ENCODE measurements around the gene SMARCA1. TPM values are rescaled to one million over a fixed set of nuclear protein-coding genes. Genes with fewer than 3 reads are reported as not detected.

The SMARCA1 gene
- total RNA-seq, 1 experiment from 2014 or later: 35.6 TPM

- Histone ChIP-seq H4K20me1 (ENCODE audit: low read length) (no peaks in the 10 kb centered on the region), H3K9me2 (replicated peaks; ENCODE audit: low read length) (no peaks in the 10 kb centered on the region), H3K27ac (ENCODE audit: low read length) (no peak overlapping the region), H2AFZ (ENCODE audit: low read length) (no peak overlapping the region), H3K36me3 (ENCODE audit: low read depth, low read length) (peaks cover 20% of the 10 kb centered on the region), H3K9ac (ENCODE audit: low read length) (no peak overlapping the region), H3K79me2 (ENCODE audit: low read length) (no peaks in the 10 kb centered on the region), H3K4me1 (ENCODE audit: insufficient read depth, low read length) (peaks cover 6% of the 10 kb centered on the region), H3F3A (ENCODE audit: low read length, unreplicated experiment) (no peaks in the 10 kb centered on the region), H3K9me3 (ENCODE audit: low read length) (no peaks in the 10 kb centered on the region), H3K4me2 (ENCODE audit: low read length) (no peak overlapping the region), H3K4me3 (ENCODE audit: low read length) (no peak overlapping the region), H3K27me3 (ENCODE audit: low read length) (no peaks in the 10 kb centered on the region)
- ChIA-PET CTCF (no interaction called here), POLR2A (ENCODE audit: unreplicated experiment) (no interaction called here)
- no peak for TF ChIP-seq EZH2 (IDR thresholded peaks at IDR 0.05; ENCODE audit: low read length, unreplicated experiment)
- TF ChIP-seq CTCF (conservative IDR thresholded peaks at IDR 0.05; ENCODE audit: low read depth, low read length): no peak
- no peak for TF ChIP-seq EZH2phosphoT487 (IDR thresholded peaks at IDR 0.05; ENCODE audit: borderline replicate concordance, low read length)
- no TSS peak for BruUV-seq (replicated peaks)
- intact Hi-C loops (cut with micrococcal nuclease): no loop called here
- ATAC-seq (no peak), DNase-seq (no peak)
These were observed 34.9 kb downstream of the SMARCA1 start for GRCh38 chrX:129488359-129488758.

- ChIA-PET POLR2A (ENCODE audit: unreplicated experiment) (no interaction called here), CTCF (no interaction called here)
- DNase-seq (no peak), ATAC-seq (no peak)
- TF ChIP-seq EZH2phosphoT487 (IDR thresholded peaks at IDR 0.05; ENCODE audit: borderline replicate concordance, low read length) (no peak), CTCF (conservative IDR thresholded peaks at IDR 0.05; ENCODE audit: low read depth, low read length) (no peak), EZH2 (IDR thresholded peaks at IDR 0.05; ENCODE audit: low read length, unreplicated experiment) (no peak)
- H3K36me3 ChIP-seq (ENCODE audit: low read depth, low read length): peaks cover under 1% of the 10 kb centered on the region
- no peak overlapping the region for H2AFZ ChIP-seq (ENCODE audit: low read length)
- no peaks in the 10 kb centered on the region for H3K27me3 ChIP-seq (ENCODE audit: low read length)
- no peak overlapping the region for H3K4me3 ChIP-seq (ENCODE audit: low read length)
- H3K9ac ChIP-seq (ENCODE audit: low read length): no peak overlapping the region
- no peak overlapping the region for H3K4me2 ChIP-seq (ENCODE audit: low read length)
- H3K79me2 ChIP-seq (ENCODE audit: low read length): no peaks in the 10 kb centered on the region
- no peaks in the 10 kb centered on the region for H3K4me1 ChIP-seq (ENCODE audit: insufficient read depth, low read length)
- no peaks in the 10 kb centered on the region for H3K9me2 ChIP-seq (replicated peaks; ENCODE audit: low read length)
- H3F3A ChIP-seq (ENCODE audit: low read length, unreplicated experiment): no peaks in the 10 kb centered on the region
- no peak overlapping the region for H3K27ac ChIP-seq (ENCODE audit: low read length)
- intact Hi-C loops (cut with micrococcal nuclease): no loop called here
- no TSS peak for BruUV-seq (replicated peaks)
- H3K9me3 ChIP-seq (ENCODE audit: low read length): no peaks in the 10 kb centered on the region
- no peaks in the 10 kb centered on the region for H4K20me1 ChIP-seq (ENCODE audit: low read length)
These were observed 42.4 kb downstream of the SMARCA1 start for GRCh38 chrX:129480889-129481288.

GRCh38 chrX:129478516-129478915, 44.8 kb downstream of the SMARCA1 start:
- BruUV-seq (replicated peaks): no TSS peak
- Histone ChIP-seq H3K4me3 (ENCODE audit: low read length) (no peak overlapping the region), H3K4me2 (ENCODE audit: low read length) (no peak overlapping the region), H3K9ac (ENCODE audit: low read length) (no peak overlapping the region), H3F3A (ENCODE audit: low read length, unreplicated experiment) (no peaks in the 10 kb centered on the region), H2AFZ (ENCODE audit: low read length) (no peak overlapping the region), H3K9me3 (ENCODE audit: low read length) (no peaks in the 10 kb centered on the region), H3K4me1 (ENCODE audit: insufficient read depth, low read length) (no peaks in the 10 kb centered on the region), H4K20me1 (ENCODE audit: low read length) (no peaks in the 10 kb centered on the region), H3K27me3 (ENCODE audit: low read length) (no peaks in the 10 kb centered on the region), H3K36me3 (ENCODE audit: low read depth, low read length) (no peaks in the 10 kb centered on the region; the same call in 1 of the 2 replicates), H3K27ac (ENCODE audit: low read length) (no peak overlapping the region), H3K9me2 (replicated peaks; ENCODE audit: low read length) (no peaks in the 10 kb centered on the region), H3K79me2 (ENCODE audit: low read length) (no peaks in the 10 kb centered on the region)
- TF ChIP-seq EZH2 (IDR thresholded peaks at IDR 0.05; ENCODE audit: low read length, unreplicated experiment): no peak
- ATAC-seq (no peak), DNase-seq (no peak)
- CTCF ChIA-PET: no interaction called here
- intact Hi-C loops (cut with micrococcal nuclease): no loop called here
- POLR2A ChIA-PET (ENCODE audit: unreplicated experiment): no interaction called here
